ENCODE measurements around the gene NRBP1. TPM values are rescaled to one million over a fixed set of nuclear protein-coding genes. Genes with fewer than 3 reads are reported as not detected.

NRBP1 gene
- total RNA-seq, 1 donor from 2014 or later = 78.9 TPM

DNA sequence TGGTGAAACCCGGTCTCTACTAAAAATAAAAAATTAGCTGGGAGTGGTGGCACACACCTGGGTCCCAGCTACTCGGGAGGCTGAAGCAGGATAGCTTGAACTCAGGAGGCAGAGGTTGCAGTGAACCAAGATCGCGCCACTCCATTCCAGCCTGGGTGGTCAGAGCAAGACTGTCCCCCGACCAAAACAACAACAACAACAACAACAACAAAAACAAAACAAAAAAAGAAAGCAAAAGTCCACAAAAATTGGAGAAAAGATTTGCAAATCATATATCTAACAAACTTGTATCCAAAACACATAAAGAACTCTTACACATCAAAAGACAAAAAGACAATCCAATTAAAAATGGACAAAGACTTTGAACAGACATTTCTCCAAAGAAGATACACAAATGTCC lies 29.5 kb upstream of the NRBP1 start:
- H3K4me1 Mint-ChIP-seq = peaks cover 19% of the 10 kb centered on the region

GRCh38 chr2:27400348-27401135 lies 27.9 kb upstream of the NRBP1 start:
- Mint-ChIP-seq H3K36me3 (ENCODE audit: low read depth) (peaks cover 22% of the 10 kb centered on the region), H3K9me3 (peaks cover 2% of the 10 kb centered on the region), H3K27ac (no peak overlapping the region), H3K27me3 (no peaks in the 10 kb centered on the region), H3K4me1 (peaks cover 20% of the 10 kb centered on the region), H3K4me3 (no peak overlapping the region)
- no peak for ATAC-seq (ENCODE audit: low read depth)
- no peak for DNase-seq
- intact Hi-C loops (cut with micrococcal nuclease) = loop anchor here (10.0 kb wide), 1 partner anchor 224 kb away; the partner anchor contains the start of genes CCDC121 and GPN1
- TF ChIP-seq CTCF (IDR thresholded peaks at IDR 0.05) = no peak
- CTCF ChIA-PET = no interaction called here
- POLR2A ChIA-PET = interaction anchor here (0.7 kb wide), 1 partner anchor 9 kb away, joined by 3 read pairs; the partner anchor contains the start of gene PPM1G

More for the DNA sequence above, 29.5 kb upstream of the NRBP1 start:
- intact Hi-C loops (cut with micrococcal nuclease) = no loop called here
- POLR2A ChIA-PET = no interaction called here
- Mint-ChIP-seq H3K27me3 (no peaks in the 10 kb centered on the region), H3K27ac (no peak overlapping the region), H3K4me3 (no peak overlapping the region), H3K9me3 (peaks cover 2% of the 10 kb centered on the region), H3K36me3 (ENCODE audit: low read depth) (peaks cover 15% of the 10 kb centered on the region)
- CTCF ChIA-PET = no interaction called here
- DNase-seq = no peak
- no peak for TF ChIP-seq CTCF (IDR thresholded peaks at IDR 0.05)
- no peak for ATAC-seq (ENCODE audit: low read depth)

DNA sequence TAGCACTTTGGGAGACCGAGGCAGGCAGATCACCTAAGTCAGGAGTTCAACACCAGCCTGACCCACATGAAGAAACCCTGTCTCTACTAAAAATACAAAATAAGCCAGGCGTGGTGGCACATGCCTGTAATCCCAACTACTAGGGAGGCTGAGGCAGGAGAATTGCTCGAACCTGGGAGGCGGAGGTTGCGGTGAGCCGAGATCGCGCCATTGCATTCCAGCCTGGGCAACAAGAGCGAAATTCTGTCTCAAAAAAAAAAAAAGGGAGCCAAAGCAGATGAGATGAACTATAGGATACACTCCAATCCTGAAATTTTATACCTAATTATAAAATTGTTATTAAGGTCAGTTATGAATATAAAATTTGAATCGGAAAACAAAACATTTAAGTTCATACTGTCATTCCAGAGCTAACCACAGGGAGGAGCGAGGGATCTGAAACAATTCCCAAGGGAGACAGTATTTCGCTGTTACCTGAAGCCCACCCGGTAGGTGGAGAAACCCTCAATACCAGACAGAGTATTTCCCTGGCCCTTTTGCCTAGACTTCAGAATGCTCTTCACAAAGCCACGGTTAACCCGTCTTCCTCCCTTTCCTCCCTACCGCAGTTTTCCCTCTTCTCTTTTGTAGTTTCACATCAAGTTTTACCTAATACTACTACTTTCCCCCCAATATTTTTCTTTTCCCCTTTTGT lies 20.5 kb upstream of the NRBP1 start:
- intact Hi-C loops (cut with micrococcal nuclease) = loop anchor here (10.0 kb wide), 1 partner anchor 217 kb away; the partner anchor contains the start of genes CCDC121 and GPN1
- Mint-ChIP-seq H3K9me3 (no peaks in the 10 kb centered on the region), H3K27ac (peak overlapping the region; percentile 59), H3K36me3 (ENCODE audit: low read depth) (peaks cover 23% of the 10 kb centered on the region), H3K4me3 (peak overlapping the region; percentile 87), H3K4me1 (peaks cover 33% of the 10 kb centered on the region), H3K27me3 (no peaks in the 10 kb centered on the region)
- ChIA-PET CTCF (no interaction called here), POLR2A (interaction anchor here (0.6 to 4.2 kb wide), 7 partner anchors 21 to 356 kb away, joined by 4 to 58 read pairs (median 10); partner anchors contain the start of genes AGBL5, EIF2B4, NRBP1 and SLC4A1AP)
- DNase-seq (no peak), ATAC-seq (ENCODE audit: low read depth) (no peak)
- no peak for TF ChIP-seq CTCF (IDR thresholded peaks at IDR 0.05)

GRCh38 chr2:27408601-27409320 lies 19.7 kb upstream of the NRBP1 start:
- no peak for TF ChIP-seq CTCF (IDR thresholded peaks at IDR 0.05)
- peak; percentile 10 for ATAC-seq (ENCODE audit: low read depth)
- ChIA-PET POLR2A (interaction anchor here (0.6 to 4.2 kb wide), 15 partner anchors 8 to 358 kb away, joined by 3 to 58 read pairs (median 7); partner anchors contain the start of genes AGBL5, CCDC121, EIF2B4 and GPN1), CTCF (no interaction called here)
- Mint-ChIP-seq H3K27ac (peak overlapping the region; percentile 77), H3K4me1 (peaks cover 33% of the 10 kb centered on the region), H3K9me3 (no peaks in the 10 kb centered on the region), H3K4me3 (peak overlapping the region; percentile 87), H3K27me3 (no peaks in the 10 kb centered on the region), H3K36me3 (ENCODE audit: low read depth) (peaks cover 23% of the 10 kb centered on the region)
- intact Hi-C loops (cut with micrococcal nuclease) = loop anchor here (1.0 to 10.0 kb wide), 9 partner anchors 20 to 255 kb away; partner anchors contain the start of genes CCDC121, EIF2B4, GPN1 and GTF3C2
- DNase-seq = no peak

Measured in activated B cell treated with CpG ODN at 0.5 μM for 24 hours (primary cell).